Calu3 (cell line): ENCODE data around the gene RAPGEF4. TPM values are rescaled to one million over a fixed set of nuclear protein-coding genes. Genes with fewer than 3 reads are reported as not detected.

Experiments used
- BruUV-seq: library from RNA; stranded (reverse); fragments of 400-500 nt; replicated peaks from 2 replicates; lab custom pipeline; 2021; lab: Mats Ljungman, UMichigan
- CTCF ChIA-PET: fragments of 300-600 bp; sonication (Branson Sonifier 250); formaldehyde crosslinking; loops from one replicate; lab custom pipeline; 2022; ENCODE audit warnings: antibody characterized with exemption; lab: Charles Lee
- DNase-seq: peaks from one replicate; pipeline ENCODE4 v3.0.0; 2022
- H3K27ac Mint-ChIP-seq: one replicate; pipeline ENCODE4 v1.8.0; 2022; ENCODE audit warnings: mixed read lengths; ENCODE audit not compliant: unreplicated experiment
- H3K27me3 Mint-ChIP-seq: one replicate; pipeline ENCODE4 v1.8.0; 2022; ENCODE audit warnings: mixed read lengths; ENCODE audit not compliant: unreplicated experiment
- H3K36me3 Mint-ChIP-seq: one replicate; pipeline ENCODE4 v1.8.0; 2022; ENCODE audit warnings: mild to moderate bottlenecking, moderate library complexity, mixed read lengths; ENCODE audit not compliant: insufficient read depth, unreplicated experiment
- H3K4me1 Mint-ChIP-seq: one replicate; pipeline ENCODE4 v1.8.0; 2022; ENCODE audit warnings: mild to moderate bottlenecking, low read depth, mixed read lengths; ENCODE audit not compliant: unreplicated experiment
- H3K4me3 Mint-ChIP-seq: one replicate; pipeline ENCODE4 v1.8.0; 2022; ENCODE audit warnings: mild to moderate bottlenecking, low read depth, moderate library complexity, mixed read lengths; ENCODE audit not compliant: unreplicated experiment
- H3K9me3 Mint-ChIP-seq: one replicate; pipeline ENCODE4 v1.8.0; 2022; ENCODE audit warnings: low read depth, mixed read lengths; ENCODE audit not compliant: unreplicated experiment
- intact Hi-C: fragments of 100-400 bp; cut with micrococcal nuclease; formaldehyde crosslinking; loops from one replicate; pipeline ENCODE4 v1.10.0; 2022; ENCODE audit not compliant: unreplicated experiment
- total RNA-seq: library from RNA; stranded (reverse); gene quantifications from 2 replicates; pipeline ENCODE4 v1.2.3, GENCODE V29; 2022
- TF ChIP-seq, protein P1 (sequence below): fragments of 200-600 bp; IDR thresholded peaks from one replicate; pipeline ENCODE4 v1.8.0; 2022; ENCODE audit warnings: antibody characterized with exemption; ENCODE audit not compliant: unreplicated experiment

Gene RAPGEF4
- total RNA-seq, 1 experiment from 2014 or later = 1.8 TPM

DNA sequence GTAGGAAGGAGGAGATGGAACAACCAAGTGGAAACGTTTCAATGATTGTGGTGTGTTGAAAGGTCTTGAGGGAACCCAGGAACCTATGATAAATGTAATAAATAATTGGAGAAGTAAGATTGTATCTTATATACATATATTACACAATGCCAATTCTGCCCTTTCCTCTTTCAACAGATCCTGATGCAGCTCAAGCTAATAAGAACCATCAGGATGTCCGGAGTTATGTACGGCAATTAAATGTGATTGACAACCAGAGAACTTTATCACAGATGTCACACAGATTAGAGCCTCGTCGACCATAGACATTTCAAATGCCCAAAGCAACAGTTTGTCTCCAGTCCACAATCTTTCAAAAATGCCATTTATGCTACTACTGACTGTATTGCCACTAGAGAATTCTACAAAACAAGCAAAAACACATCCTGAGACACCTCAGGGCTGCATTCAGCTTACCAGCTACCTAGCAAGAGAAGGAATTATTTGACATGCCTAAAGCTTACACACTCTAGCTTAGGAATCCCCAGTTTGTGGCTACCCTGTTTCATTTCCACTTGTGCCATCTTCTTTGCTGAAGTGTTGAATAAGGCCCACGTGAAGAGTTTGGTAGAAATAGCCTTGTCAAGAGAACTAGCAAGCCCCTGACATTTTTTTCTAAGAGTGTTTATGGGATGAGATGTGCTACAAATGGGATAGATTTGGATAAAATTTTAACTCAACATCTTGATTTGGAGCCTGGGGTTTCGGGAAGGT is 316.0 kb downstream of the RAPGEF4 start:
- peaks cover 12% of the 10 kb centered on the region for H3K36me3 Mint-ChIP-seq
- CTCF ChIA-PET = no interaction called here
- peaks cover 79% of the 10 kb centered on the region for H3K4me1 Mint-ChIP-seq
- intact Hi-C loops = no loop called here
- no TSS peak for BruUV-seq
- H3K4me3 Mint-ChIP-seq = no peak overlapping the region
- no peaks in the 10 kb centered on the region for H3K27me3 Mint-ChIP-seq
- H3K27ac Mint-ChIP-seq = no peak overlapping the region
- DNase-seq = no peak
- H3K9me3 Mint-ChIP-seq = no peaks in the 10 kb centered on the region
- TF ChIP-seq, protein P1, sequence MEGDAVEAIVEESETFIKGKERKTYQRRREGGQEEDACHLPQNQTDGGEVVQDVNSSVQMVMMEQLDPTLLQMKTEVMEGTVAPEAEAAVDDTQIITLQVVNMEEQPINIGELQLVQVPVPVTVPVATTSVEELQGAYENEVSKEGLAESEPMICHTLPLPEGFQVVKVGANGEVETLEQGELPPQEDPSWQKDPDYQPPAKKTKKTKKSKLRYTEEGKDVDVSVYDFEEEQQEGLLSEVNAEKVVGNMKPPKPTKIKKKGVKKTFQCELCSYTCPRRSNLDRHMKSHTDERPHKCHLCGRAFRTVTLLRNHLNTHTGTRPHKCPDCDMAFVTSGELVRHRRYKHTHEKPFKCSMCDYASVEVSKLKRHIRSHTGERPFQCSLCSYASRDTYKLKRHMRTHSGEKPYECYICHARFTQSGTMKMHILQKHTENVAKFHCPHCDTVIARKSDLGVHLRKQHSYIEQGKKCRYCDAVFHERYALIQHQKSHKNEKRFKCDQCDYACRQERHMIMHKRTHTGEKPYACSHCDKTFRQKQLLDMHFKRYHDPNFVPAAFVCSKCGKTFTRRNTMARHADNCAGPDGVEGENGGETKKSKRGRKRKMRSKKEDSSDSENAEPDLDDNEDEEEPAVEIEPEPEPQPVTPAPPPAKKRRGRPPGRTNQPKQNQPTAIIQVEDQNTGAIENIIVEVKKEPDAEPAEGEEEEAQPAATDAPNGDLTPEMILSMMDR = no peak

DNA sequence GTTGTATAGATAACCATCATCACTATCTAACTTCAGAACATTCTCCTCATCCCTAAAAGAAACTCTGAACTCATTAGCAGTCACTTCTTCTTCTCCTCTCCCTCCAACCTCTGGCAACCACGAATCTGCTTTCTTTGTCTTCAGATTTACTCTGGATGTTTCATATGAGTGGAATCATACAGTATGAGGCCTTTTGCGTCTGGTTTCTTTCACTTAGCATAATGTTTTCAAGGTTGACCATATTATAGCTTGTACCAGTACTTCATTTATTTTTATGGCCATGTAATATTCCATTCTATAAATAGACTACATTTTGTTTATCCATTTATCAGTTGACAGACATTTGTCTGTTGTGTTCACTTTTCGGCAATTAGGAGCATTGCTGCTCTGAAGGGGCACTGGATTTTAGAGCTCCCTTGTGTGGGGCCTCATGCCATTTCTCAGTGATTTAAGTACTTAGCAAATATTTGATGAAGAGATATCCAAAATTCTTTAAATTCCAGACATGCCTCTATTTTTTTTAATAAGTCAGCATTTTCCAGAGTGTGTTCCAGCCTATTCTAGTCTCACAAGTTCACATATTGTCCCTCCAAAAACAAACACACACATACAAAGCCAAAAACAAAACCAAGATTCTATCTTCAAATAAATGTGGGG is 317.5 kb downstream of the RAPGEF4 start:
- no peaks in the 10 kb centered on the region for H3K27me3 Mint-ChIP-seq
- H3K4me1 Mint-ChIP-seq = peaks cover 84% of the 10 kb centered on the region
- DNase-seq = no peak
- intact Hi-C loops = no loop called here
- peaks cover 3% of the 10 kb centered on the region for H3K9me3 Mint-ChIP-seq
- CTCF ChIA-PET = interaction anchor here (1.5 kb wide), 1 partner anchor 22 kb away, joined by 5 read pairs; no protein-coding TSS in a partner anchor
- peak overlapping the region; percentile 37 for H3K27ac Mint-ChIP-seq
- H3K4me3 Mint-ChIP-seq = no peak overlapping the region
- no TSS peak for BruUV-seq
- peaks cover 12% of the 10 kb centered on the region for H3K36me3 Mint-ChIP-seq
- TF ChIP-seq, protein P1 = no peak

DNA sequence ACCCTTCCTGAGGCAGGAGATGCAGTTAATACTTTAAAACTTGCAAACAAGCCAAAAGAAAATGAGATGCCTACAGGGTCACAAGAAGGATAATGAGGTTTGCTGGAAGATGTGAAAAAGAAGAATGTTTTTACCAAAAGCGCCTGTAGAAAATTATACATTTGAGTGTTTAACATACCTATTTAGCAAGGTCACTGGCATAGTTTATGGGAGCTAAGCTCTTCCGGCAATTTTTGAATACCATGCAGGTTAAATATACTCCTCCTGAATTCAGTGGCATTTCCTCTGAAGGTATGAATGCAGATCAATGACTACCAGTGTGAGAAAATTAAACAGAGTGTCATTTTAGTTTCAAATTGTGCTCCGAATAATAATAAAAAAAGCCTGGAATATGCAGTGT is 318.8 kb downstream of the RAPGEF4 start:
- intact Hi-C loops = no loop called here
- CTCF ChIA-PET = interaction anchor here (1.2 to 1.5 kb wide), 2 partner anchors 18 to 24 kb away, joined by 3 to 5 read pairs; no protein-coding TSS in a partner anchor
- peaks cover 2% of the 10 kb centered on the region for H3K36me3 Mint-ChIP-seq
- DNase-seq = no peak
- peaks cover 3% of the 10 kb centered on the region for H3K9me3 Mint-ChIP-seq
- no peak overlapping the region for H3K4me3 Mint-ChIP-seq
- no TSS peak for BruUV-seq
- H3K4me1 Mint-ChIP-seq = peaks cover 76% of the 10 kb centered on the region
- H3K27me3 Mint-ChIP-seq = no peaks in the 10 kb centered on the region
- TF ChIP-seq, protein P1 = no peak
- no peak overlapping the region for H3K27ac Mint-ChIP-seq

DNA sequence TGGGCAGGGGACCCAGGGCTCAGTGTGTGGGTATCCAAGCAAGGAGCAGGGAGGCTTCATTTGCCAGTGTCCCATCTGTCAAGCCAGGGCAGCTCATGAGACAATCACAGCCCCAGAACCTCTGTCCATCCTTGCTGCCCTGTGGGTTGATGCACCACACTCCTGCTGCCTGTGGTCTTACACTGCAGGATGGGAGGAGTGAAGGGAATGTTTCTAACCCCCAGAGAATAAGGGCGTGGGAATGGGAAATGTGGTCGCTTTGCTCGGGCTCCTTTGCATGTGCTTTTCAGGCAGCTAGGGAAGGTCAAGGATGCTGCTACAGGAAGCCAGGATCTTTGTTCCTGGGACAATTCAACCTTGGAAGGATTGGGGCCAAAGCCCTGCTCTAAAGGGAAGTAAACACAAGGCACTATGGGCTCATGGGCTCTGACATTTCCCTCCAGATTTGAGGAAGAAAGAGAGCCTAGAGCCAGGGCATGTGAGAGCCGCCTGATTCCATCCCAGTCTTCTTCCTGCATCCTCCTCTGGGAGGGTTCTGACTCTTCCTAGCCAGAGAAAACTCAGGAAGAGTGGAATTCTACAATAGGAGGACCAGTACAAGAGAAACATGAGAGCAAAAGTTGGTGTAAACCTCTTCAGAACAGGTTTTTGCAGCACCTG is 321.2 kb downstream of the RAPGEF4 start:
- CTCF ChIA-PET = interaction anchor here (0.5 to 1.0 kb wide), 2 partner anchors 16 to 992 kb away, joined by 3 to 9 read pairs; no protein-coding TSS in a partner anchor
- BruUV-seq = no TSS peak
- Mint-ChIP-seq H3K36me3 (no peaks in the 10 kb centered on the region), H3K9me3 (peaks cover 3% of the 10 kb centered on the region), H3K27me3 (no peaks in the 10 kb centered on the region), H3K27ac (no peak overlapping the region), H3K4me3 (no peak overlapping the region), H3K4me1 (peaks cover 71% of the 10 kb centered on the region)
- intact Hi-C loops = no loop called here
- TF ChIP-seq, protein P1 = no peak
- no peak for DNase-seq
